Measurements from ENCODE around the gene ALDH16A1. TPM values are rescaled to one million over a fixed set of nuclear protein-coding genes. Genes with fewer than 3 reads are reported as not detected.

ALDH16A1 gene
- total and polyA plus RNA-seq, 2 of the 8 experiments (the other 6 are each of a cell fraction or from before 2014, with no cell fraction given) = 30.5 to 34.3 TPM

DNA sequence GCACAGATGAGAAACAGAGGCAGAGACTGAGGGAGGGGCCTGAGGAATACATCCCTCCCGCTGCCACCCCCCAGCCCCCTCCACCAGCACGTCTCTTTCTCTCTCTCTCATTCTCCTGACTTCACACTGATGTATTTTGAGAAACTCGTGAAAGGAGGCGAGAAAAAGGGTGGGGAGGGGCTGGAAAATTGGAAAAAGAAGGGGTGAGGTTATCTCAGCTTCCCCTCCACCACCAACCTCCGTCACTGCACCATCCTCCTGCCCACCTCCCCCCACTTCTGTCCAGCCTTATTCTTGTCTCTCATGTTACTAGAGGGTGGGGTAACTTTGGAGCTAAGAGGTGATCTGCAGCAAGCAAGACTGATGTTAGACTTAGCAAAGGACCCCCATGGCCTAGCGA, 13.2 kb upstream of the ALDH16A1 start (continued):
- TF ChIP-seq ATF2 (IDR thresholded peaks at IDR 0.05; ENCODE audit: low read length) (no peak), CHD2 (IDR thresholded peaks at IDR 0.05; ENCODE audit: low read length) (no peak), TCF12 (IDR thresholded peaks at IDR 0.05; ENCODE audit: low read depth, low read length) (no peak), CREB1 (IDR thresholded peaks at IDR 0.05) (no peak), SRF (IDR thresholded peaks at IDR 0.05; ENCODE audit: low read depth, low read length) (no peak), RNF2 (IDR thresholded peaks at IDR 0.05; ENCODE audit: borderline replicate concordance, low read depth, low read length, missing control alignments, poor library complexity, severe bottlenecking) (no peak), SP2 (IDR thresholded peaks at IDR 0.05; ENCODE audit: low read length) (no peak), POLR2A (IDR thresholded peaks at IDR 0.05; ENCODE audit: control extremely low read depth in 1 of 2, low read depth in 2 of 2, low read length in 2 of 2) (no peak)

All from H1 (cell line).